ENCODE measurements around the gene STK24. TPM values are rescaled to one million over a fixed set of nuclear protein-coding genes. Genes with fewer than 3 reads are reported as not detected.

The STK24 gene
- total and polyA plus RNA-seq, 10 of the 15 experiments (the other 5 are each of a cell fraction or from before 2014, with no cell fraction given), result 7.5 to 115 (median 52.9) TPM

GRCh38 chr13:98476538-98476966 is 100.4 kb downstream of the STK24 start (continued):
- TF ChIP-seq ZBTB11 (CRISPR knock-in tag; IDR thresholded peaks at IDR 0.05) (no peak), EP300 (IDR thresholded peaks at IDR 0.05; ENCODE audit: borderline replicate concordance in 1 of 2, control insufficient read depth in 1 of 2, low read depth in 2 of 2, low read length in 2 of 2) (peak; percentile 96 to 97), ELK1 (IDR thresholded peaks at IDR 0.05; ENCODE audit: low read depth, low read length) (peak; percentile 96), POLR2AphosphoS5 (IDR thresholded peaks at IDR 0.05; ENCODE audit: low read length) (peak; percentile 72), ZNF622 (IDR thresholded peaks at IDR 0.05) (no peak), MAX (IDR thresholded peaks at IDR 0.05; ENCODE audit: low read depth, low read length) (peak; percentile 53; the same call in 1 of the 2 replicates), DPF2 (IDR thresholded peaks at IDR 0.05) (peak; percentile 99), PKNOX1 (IDR thresholded peaks at IDR 0.05) (peak; percentile 28; the same call in 1 of the 2 replicates), CUX1 (IDR thresholded peaks at IDR 0.05; ENCODE audit: insufficient replicate concordance, low read depth, low read length) (peak; percentile 27), IKZF2 (IDR thresholded peaks at IDR 0.05) (peak; percentile 96 to 98), TBL1XR1 (IDR thresholded peaks at IDR 0.05; ENCODE audit: low read depth, low read length) (peak; percentile 99), ZNF207 (IDR thresholded peaks at IDR 0.05; ENCODE audit: borderline replicate concordance) (no peak), RCOR1 (conservative IDR thresholded peaks at IDR 0.05; ENCODE audit: low read depth, low read length) (peak; percentile 97; the same call in 1 of the 2 replicates), ZNF687 (IDR thresholded peaks at IDR 0.05) (peak; percentile 91)
